ENCODE data around the gene MYRFL.
"Not testable (repeated sequence)": the region's sequence is repeated elsewhere in the genome, so short reads cannot be mapped to it uniquely, and the experiment has no call there.

Gene MYRFL

GRCh38 chr12:69824966-69825560 is at the start of gene MYRFL:
Gene MYRFL (plus strand): TSS chr12:69825227. CDS start chr12:69825518, 291 bp downstream.
- DNase-seq = no peak

GRCh38 chr12:69779928-69780327 is 45.1 kb upstream of the MYRFL start:
- DNase-seq = no peak

- DNase-seq = no peak
Measured at GRCh38 chr12:69783365-69783764, 41.7 kb upstream of the MYRFL start.

GRCh38 chr12:69789351-69789750 is 35.7 kb upstream of the MYRFL start:
- no peak for DNase-seq

GRCh38 chr12:69792533-69792932 is 32.5 kb upstream of the MYRFL start:
- DNase-seq = no peak

- not testable (repeated sequence) for DNase-seq
Measured at GRCh38 chr12:69807101-69807897, 17.7 kb upstream of the MYRFL start.

GRCh38 chr12:69810870-69811498 is 14.0 kb upstream of the MYRFL start:
- no peak for DNase-seq

- DNase-seq = no peak
Measured at GRCh38 chr12:69816082-69816481, 8.9 kb upstream of the MYRFL start.

- no peak for DNase-seq
Measured at GRCh38 chr12:69821032-69821455, 4.0 kb upstream of the MYRFL start.

GRCh38 chr12:69821456-69822159 is 3.4 kb upstream of the MYRFL start:
- DNase-seq = peak; percentile 37

- DNase-seq = no peak
Measured at GRCh38 chr12:69822201-69822860, 2.7 kb upstream of the MYRFL start.

GRCh38 chr12:69824028-69824427 is 999 bp upstream of the MYRFL start:
- DNase-seq = no peak

GRCh38 chr12:69828897-69829296 is 3.9 kb downstream of the MYRFL start:
- no peak for DNase-seq

GRCh38 chr12:69833696-69834095 is 8.7 kb downstream of the MYRFL start:
- no peak for DNase-seq

GRCh38 chr12:69834147-69834546 is 9.1 kb downstream of the MYRFL start:
- DNase-seq = no peak

GRCh38 chr12:69834576-69834975 is 9.5 kb downstream of the MYRFL start:
- DNase-seq = no peak

GRCh38 chr12:69835081-69835480 is 10.1 kb downstream of the MYRFL start:
- no peak for DNase-seq

GRCh38 chr12:69836015-69836414 is 11.0 kb downstream of the MYRFL start:
- DNase-seq = no peak

- DNase-seq = no peak
Measured at GRCh38 chr12:69837191-69837590, 12.2 kb downstream of the MYRFL start.

GRCh38 chr12:69837657-69838415 is 12.8 kb downstream of the MYRFL start:
- no peak for DNase-seq

- no peak for DNase-seq
Measured at GRCh38 chr12:69840727-69841126, 15.7 kb downstream of the MYRFL start.

- no peak for DNase-seq
Measured at GRCh38 chr12:69843608-69844007, 18.6 kb downstream of the MYRFL start.

Data from femur (tissue), 1 donor.